ENCODE measurements around the gene ZNF423.

Gene ZNF423

GRCh38 chr16:49486400-49486799 is 369.5 kb downstream of the ZNF423 start:
- Histone ChIP-seq H3K4me3 (ENCODE audit: low read length) (no peak overlapping the region), H3K4me2 (ENCODE audit: low read length) (no peak overlapping the region)

GRCh38 chr16:49485663-49486062 is 370.2 kb downstream of the ZNF423 start:
- H3K4me2 ChIP-seq (ENCODE audit: low read length), result no peak overlapping the region
- no peak overlapping the region for H3K9ac ChIP-seq (ENCODE audit: low read depth, low read length)
- no peaks in the 10 kb centered on the region for H3K36me3 ChIP-seq (ENCODE audit: insufficient read depth, low read length)
- H3K9me3 ChIP-seq (replicated peaks; ENCODE audit: low read length), result no peaks in the 10 kb centered on the region
- H3K27me3 ChIP-seq (ENCODE audit: control insufficient read depth, insufficient read depth, low read length), result peaks cover 4% of the 10 kb centered on the region
- no peaks in the 10 kb centered on the region for H3K4me1 ChIP-seq (ENCODE audit: control insufficient read depth, insufficient read depth, low read length)
- H3K4me3 ChIP-seq (ENCODE audit: low read length), result no peak overlapping the region

More at GRCh38 chr16:49486400-49486799, 369.5 kb downstream of the ZNF423 start:
- Histone ChIP-seq H3K4me1 (ENCODE audit: control insufficient read depth, insufficient read depth, low read length) (no peaks in the 10 kb centered on the region), H3K36me3 (ENCODE audit: insufficient read depth, low read length) (no peaks in the 10 kb centered on the region), H3K9ac (ENCODE audit: low read depth, low read length) (no peak overlapping the region), H3K9me3 (replicated peaks; ENCODE audit: low read length) (no peaks in the 10 kb centered on the region), H3K27me3 (ENCODE audit: control insufficient read depth, insufficient read depth, low read length) (peaks cover 7% of the 10 kb centered on the region)

- Histone ChIP-seq H3K9ac (ENCODE audit: low read depth, low read length) (no peak overlapping the region), H3K4me1 (ENCODE audit: control insufficient read depth, insufficient read depth, low read length) (no peaks in the 10 kb centered on the region), H3K27me3 (ENCODE audit: control insufficient read depth, insufficient read depth, low read length) (no peaks in the 10 kb centered on the region), H3K4me3 (ENCODE audit: low read length) (no peak overlapping the region), H3K9me3 (replicated peaks; ENCODE audit: low read length) (no peaks in the 10 kb centered on the region), H3K4me2 (ENCODE audit: low read length) (no peak overlapping the region), H3K36me3 (ENCODE audit: insufficient read depth, low read length) (no peaks in the 10 kb centered on the region)
Measured at GRCh38 chr16:49484936-49485335, 371.0 kb downstream of the ZNF423 start.

DNA sequence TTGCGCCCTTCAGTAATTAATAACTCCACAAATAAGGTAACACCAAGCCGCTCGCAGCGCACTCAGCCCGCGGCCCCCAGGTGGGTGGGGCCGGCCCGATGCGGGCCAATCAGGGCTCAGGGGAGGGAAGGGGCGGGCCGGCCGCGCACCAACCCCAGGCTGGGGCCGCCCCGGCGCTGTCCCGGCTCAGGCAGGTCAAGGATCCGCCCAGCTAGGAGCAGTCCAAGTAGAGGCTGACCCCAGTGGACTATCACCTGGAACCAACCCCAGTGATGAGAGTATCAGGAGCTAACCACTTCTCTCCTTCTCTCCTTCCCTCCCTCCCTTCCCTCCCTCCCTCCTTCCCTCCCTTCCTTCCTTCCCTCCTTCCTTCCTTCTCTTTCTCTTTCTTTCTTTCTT is 371.5 kb downstream of the ZNF423 start:
- Histone ChIP-seq H3K9ac (ENCODE audit: low read depth, low read length) (no peak overlapping the region), H3K4me2 (ENCODE audit: low read length) (no peak overlapping the region), H3K4me3 (ENCODE audit: low read length) (no peak overlapping the region), H3K9me3 (replicated peaks; ENCODE audit: low read length) (no peaks in the 10 kb centered on the region), H3K4me1 (ENCODE audit: control insufficient read depth, insufficient read depth, low read length) (no peaks in the 10 kb centered on the region), H3K36me3 (ENCODE audit: insufficient read depth, low read length) (no peaks in the 10 kb centered on the region), H3K27me3 (ENCODE audit: control insufficient read depth, insufficient read depth, low read length) (no peaks in the 10 kb centered on the region)

- H3K4me1 ChIP-seq (ENCODE audit: control insufficient read depth, insufficient read depth, low read length), result no peaks in the 10 kb centered on the region
- H3K27me3 ChIP-seq (ENCODE audit: control insufficient read depth, insufficient read depth, low read length), result no peaks in the 10 kb centered on the region
- no peak overlapping the region for H3K4me3 ChIP-seq (ENCODE audit: low read length)
- H3K4me2 ChIP-seq (ENCODE audit: low read length), result no peak overlapping the region
- H3K9me3 ChIP-seq (replicated peaks; ENCODE audit: low read length), result no peaks in the 10 kb centered on the region
- H3K9ac ChIP-seq (ENCODE audit: low read depth, low read length), result no peak overlapping the region
- H3K36me3 ChIP-seq (ENCODE audit: insufficient read depth, low read length), result no peaks in the 10 kb centered on the region
Measured at GRCh38 chr16:49483651-49484450, 372.1 kb downstream of the ZNF423 start.

GRCh38 chr16:49483251-49483650 is 372.7 kb downstream of the ZNF423 start:
- no peak overlapping the region for H3K9ac ChIP-seq (ENCODE audit: low read depth, low read length)
- no peaks in the 10 kb centered on the region for H3K27me3 ChIP-seq (ENCODE audit: control insufficient read depth, insufficient read depth, low read length)
- no peak overlapping the region for H3K4me2 ChIP-seq (ENCODE audit: low read length)
- H3K36me3 ChIP-seq (ENCODE audit: insufficient read depth, low read length), result no peaks in the 10 kb centered on the region
- H3K9me3 ChIP-seq (replicated peaks; ENCODE audit: low read length), result no peaks in the 10 kb centered on the region
- no peaks in the 10 kb centered on the region for H3K4me1 ChIP-seq (ENCODE audit: control insufficient read depth, insufficient read depth, low read length)
- no peak overlapping the region for H3K4me3 ChIP-seq (ENCODE audit: low read length)

DNA sequence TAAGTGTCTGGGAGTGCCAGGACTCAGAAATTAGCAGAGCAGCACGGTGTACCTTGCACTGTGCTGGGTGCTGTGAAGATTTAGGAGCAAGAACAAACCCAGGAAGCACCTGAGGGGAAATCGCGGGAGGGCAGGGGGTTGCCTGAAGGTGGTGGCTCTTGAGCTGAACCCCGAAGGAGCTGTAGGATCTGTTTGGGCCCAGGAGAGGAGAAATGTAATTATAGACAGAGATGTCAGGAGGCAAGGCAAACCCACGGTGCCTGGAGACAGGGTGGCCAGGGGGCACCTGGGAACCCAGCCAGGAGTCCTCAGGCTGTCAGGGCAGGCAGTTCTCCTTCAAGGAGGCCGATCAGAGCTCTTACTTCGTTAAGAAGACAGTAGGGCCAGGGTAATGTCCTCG is 373.2 kb downstream of the ZNF423 start:
- no peak overlapping the region for H3K4me2 ChIP-seq (ENCODE audit: low read length)
- H3K9ac ChIP-seq (ENCODE audit: low read depth, low read length), result no peak overlapping the region
- no peaks in the 10 kb centered on the region for H3K9me3 ChIP-seq (replicated peaks; ENCODE audit: low read length)
- no peak overlapping the region for H3K4me3 ChIP-seq (ENCODE audit: low read length)
- H3K4me1 ChIP-seq (ENCODE audit: control insufficient read depth, insufficient read depth, low read length), result no peaks in the 10 kb centered on the region
- no peaks in the 10 kb centered on the region for H3K36me3 ChIP-seq (ENCODE audit: insufficient read depth, low read length)
- no peaks in the 10 kb centered on the region for H3K27me3 ChIP-seq (ENCODE audit: control insufficient read depth, insufficient read depth, low read length)

DNA sequence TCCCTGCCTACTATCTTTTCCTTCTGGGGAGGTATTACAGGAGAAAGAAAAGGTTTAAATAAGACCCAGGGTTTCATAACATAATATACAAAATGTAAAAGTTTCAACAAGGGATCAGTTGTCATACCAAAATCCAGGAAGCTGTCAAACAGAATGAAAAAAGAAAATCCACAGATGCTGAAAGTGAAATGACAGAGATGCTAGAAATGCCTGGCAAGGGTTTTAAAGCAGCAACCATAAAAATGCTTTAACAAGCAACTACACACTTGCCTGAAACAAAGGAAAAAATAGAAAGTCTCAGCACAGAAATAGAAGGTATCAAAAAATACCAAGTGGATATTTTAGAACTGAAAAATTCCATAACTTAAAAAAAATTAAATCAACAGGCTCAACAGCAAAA is 377.3 kb downstream of the ZNF423 start:
- Histone ChIP-seq H3K9me3 (replicated peaks; ENCODE audit: low read length) (no peaks in the 10 kb centered on the region), H3K9ac (ENCODE audit: low read depth, low read length) (no peak overlapping the region), H3K36me3 (ENCODE audit: insufficient read depth, low read length) (no peaks in the 10 kb centered on the region), H3K4me2 (ENCODE audit: low read length) (no peak overlapping the region), H3K4me3 (ENCODE audit: low read length) (no peak overlapping the region), H3K4me1 (ENCODE audit: control insufficient read depth, insufficient read depth, low read length) (no peaks in the 10 kb centered on the region), H3K27me3 (ENCODE audit: control insufficient read depth, insufficient read depth, low read length) (no peaks in the 10 kb centered on the region)

DNA sequence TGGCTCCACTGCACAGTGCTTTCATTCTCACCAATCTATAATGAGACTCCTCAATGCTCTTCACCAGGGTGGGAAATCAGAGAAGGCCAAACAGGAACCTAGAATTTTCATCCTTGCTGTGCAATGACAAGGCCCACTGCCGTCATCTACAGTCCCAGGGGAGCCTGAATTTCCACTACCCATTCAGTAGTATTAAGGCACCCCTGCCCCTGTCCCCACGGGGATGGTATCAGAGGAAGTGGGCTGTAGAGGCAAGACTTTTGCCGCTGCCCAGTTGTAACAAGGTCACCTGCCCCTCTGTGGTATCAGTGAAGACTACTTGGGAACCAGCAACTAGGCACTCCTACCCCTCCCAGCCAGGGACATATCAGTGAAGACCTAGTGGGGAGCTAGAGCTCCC is 377.8 kb downstream of the ZNF423 start:
- Histone ChIP-seq H3K4me3 (ENCODE audit: low read length) (no peak overlapping the region), H3K4me1 (ENCODE audit: control insufficient read depth, insufficient read depth, low read length) (no peaks in the 10 kb centered on the region), H3K9ac (ENCODE audit: low read depth, low read length) (no peak overlapping the region), H3K27me3 (ENCODE audit: control insufficient read depth, insufficient read depth, low read length) (no peaks in the 10 kb centered on the region), H3K36me3 (ENCODE audit: insufficient read depth, low read length) (no peaks in the 10 kb centered on the region), H3K9me3 (replicated peaks; ENCODE audit: low read length) (no peaks in the 10 kb centered on the region), H3K4me2 (ENCODE audit: low read length) (no peak overlapping the region)

DNA sequence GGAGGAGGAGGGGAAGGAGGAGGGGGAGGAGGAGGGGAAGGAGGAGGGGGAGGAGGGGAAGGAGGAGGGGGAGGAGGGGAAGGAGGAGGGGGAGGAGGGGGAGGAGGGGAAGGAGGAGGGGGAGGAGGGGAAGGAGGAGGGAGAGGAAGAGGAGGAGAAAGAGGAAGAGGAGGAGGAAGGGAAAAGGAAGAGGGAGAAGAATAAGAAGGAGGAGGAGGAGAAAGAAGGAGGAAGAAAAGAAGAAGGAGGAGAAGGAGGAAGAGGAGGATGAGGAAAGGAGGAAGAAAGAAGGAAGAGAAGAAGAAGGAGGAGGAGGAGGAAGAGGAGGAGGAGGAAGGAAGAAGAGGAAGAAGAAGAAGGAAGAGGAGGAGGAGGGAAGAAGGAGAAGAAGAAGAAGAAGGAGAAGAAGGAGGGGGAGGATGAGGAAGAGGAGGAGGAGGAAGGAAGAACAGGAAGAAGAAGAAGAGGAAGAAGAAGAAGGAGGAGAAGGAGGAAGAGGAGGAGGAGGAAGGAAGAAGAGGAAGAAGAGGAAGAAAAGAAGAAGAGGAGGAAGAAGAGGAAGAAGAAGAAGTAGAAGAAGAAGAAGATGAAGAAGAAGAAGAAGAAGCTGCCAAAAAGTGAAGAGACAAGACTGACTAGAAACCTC is 378.5 kb downstream of the ZNF423 start:
- H3K4me3 ChIP-seq (ENCODE audit: low read length), result no peak overlapping the region
- no peak overlapping the region for H3K4me2 ChIP-seq (ENCODE audit: low read length)
- no peaks in the 10 kb centered on the region for H3K27me3 ChIP-seq (ENCODE audit: control insufficient read depth, insufficient read depth, low read length)
- H3K36me3 ChIP-seq (ENCODE audit: insufficient read depth, low read length), result no peaks in the 10 kb centered on the region
- H3K9ac ChIP-seq (ENCODE audit: low read depth, low read length), result no peak overlapping the region
- H3K9me3 ChIP-seq (replicated peaks; ENCODE audit: low read length), result no peaks in the 10 kb centered on the region
- no peaks in the 10 kb centered on the region for H3K4me1 ChIP-seq (ENCODE audit: control insufficient read depth, insufficient read depth, low read length)

DNA sequence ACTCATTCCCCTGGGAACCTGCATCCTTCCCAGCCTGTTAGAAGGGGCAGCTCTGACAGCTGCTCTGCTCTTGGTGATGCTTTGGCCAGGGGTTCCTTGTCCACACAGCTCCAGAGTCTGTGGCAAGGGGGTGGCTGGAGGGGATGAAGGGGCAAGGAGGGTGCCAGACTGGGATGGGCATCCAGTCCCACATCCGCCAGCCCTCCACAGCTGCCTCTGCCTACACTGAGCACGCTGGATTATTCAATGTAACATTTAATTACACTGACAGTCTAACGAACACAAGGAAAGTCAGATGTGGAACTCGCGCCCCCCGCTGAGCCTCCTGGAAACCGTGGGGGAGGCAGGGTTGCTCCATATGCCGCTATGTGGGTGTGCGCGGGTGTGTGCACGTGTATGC is 381.2 kb downstream of the ZNF423 start:
- Histone ChIP-seq H3K36me3 (ENCODE audit: insufficient read depth, low read length) (no peaks in the 10 kb centered on the region), H3K4me3 (ENCODE audit: low read length) (no peak overlapping the region), H3K4me2 (ENCODE audit: low read length) (no peak overlapping the region), H3K9ac (ENCODE audit: low read depth, low read length) (no peak overlapping the region), H3K4me1 (ENCODE audit: control insufficient read depth, insufficient read depth, low read length) (no peaks in the 10 kb centered on the region), H3K9me3 (replicated peaks; ENCODE audit: low read length) (no peaks in the 10 kb centered on the region), H3K27me3 (ENCODE audit: control insufficient read depth, insufficient read depth, low read length) (no peaks in the 10 kb centered on the region)

- Histone ChIP-seq H3K4me3 (ENCODE audit: low read length) (no peak overlapping the region), H3K9ac (ENCODE audit: low read depth, low read length) (no peak overlapping the region), H3K27me3 (ENCODE audit: control insufficient read depth, insufficient read depth, low read length) (no peaks in the 10 kb centered on the region), H3K36me3 (ENCODE audit: insufficient read depth, low read length) (no peaks in the 10 kb centered on the region), H3K9me3 (replicated peaks; ENCODE audit: low read length) (no peaks in the 10 kb centered on the region), H3K4me2 (ENCODE audit: low read length) (no peak overlapping the region), H3K4me1 (ENCODE audit: control insufficient read depth, insufficient read depth, low read length) (no peaks in the 10 kb centered on the region)
Measured at GRCh38 chr16:49473773-49474172, 382.1 kb downstream of the ZNF423 start.

All from skeletal muscle satellite cell (primary cell).